MV-4-11 (cell line): ENCODE measurements around the gene AUTS2.
"Not testable (repeated sequence)": the region's sequence is repeated elsewhere in the genome, so short reads cannot be mapped to it uniquely, and the experiment has no call there.

ENCODE experiments used
- DNase-seq: peaks from one replicate; lab custom pipeline; 2025; lab: John Stamatoyannopoulos, UW

The AUTS2 gene

GRCh38 chr7:70243443-70243842 lies 645.2 kb downstream of the AUTS2 start:
- no peak for DNase-seq

DNA sequence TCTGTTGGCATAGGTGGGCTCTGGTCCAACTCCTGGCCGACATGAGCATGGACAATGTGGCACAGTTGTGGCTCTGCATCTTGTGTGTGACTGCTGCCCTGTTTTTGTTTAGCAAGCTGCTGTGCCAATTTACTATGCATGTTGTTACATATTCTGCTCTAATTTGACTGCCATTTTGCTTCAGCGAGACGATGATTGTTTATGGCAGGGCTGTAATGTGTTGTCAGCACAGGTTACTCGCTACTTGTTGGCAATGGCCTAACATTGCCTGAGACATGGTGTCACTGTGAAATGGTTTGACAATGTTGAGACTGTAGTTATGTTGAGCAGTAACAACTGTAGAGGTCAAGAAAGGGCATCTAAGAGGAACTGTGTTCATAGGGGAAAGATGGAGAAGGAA lies 659.6 kb downstream of the AUTS2 start:
- no peak for DNase-seq

- no peak for DNase-seq
Measured at GRCh38 chr7:70259502-70259901, 661.2 kb downstream of the AUTS2 start.

DNA sequence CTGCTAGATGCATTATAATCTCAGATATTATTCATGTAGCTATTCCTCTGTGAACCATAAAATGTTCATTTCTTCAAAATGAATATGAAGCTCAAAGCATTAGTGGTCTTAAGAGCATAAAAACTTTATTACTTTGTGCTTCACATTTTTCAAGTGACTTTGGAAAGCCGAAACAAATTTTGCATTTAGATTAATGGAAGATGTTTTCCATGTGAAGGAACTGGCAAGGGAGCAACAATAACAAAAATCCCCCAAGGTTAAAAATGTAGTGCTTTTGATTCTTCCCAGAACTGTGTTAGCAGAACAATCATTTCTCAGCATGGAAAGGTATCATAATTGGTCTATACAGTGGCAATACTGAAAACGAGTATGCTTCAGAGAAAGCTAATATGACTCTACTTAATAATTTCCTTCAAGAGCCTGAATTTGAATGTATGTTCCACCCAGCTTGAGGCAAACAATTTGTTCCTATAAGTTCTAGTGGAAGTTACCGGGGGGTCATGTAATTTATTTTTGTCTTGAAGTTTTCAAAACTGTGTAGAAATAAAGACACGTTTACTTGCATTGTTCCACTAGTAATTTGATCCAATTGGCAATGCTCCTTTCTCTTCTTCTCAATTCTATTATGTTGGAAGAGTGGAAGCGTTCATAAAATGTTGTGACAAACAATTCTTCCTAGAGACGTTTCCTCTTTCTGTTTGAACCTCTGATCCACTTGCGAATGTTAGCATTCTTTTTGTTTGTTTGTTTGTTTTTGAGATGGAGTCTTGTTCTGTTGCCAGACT lies 665.4 kb downstream of the AUTS2 start:
- DNase-seq, result no peak

GRCh38 chr7:70266186-70266585 lies 667.9 kb downstream of the AUTS2 start:
- no peak for DNase-seq

DNA sequence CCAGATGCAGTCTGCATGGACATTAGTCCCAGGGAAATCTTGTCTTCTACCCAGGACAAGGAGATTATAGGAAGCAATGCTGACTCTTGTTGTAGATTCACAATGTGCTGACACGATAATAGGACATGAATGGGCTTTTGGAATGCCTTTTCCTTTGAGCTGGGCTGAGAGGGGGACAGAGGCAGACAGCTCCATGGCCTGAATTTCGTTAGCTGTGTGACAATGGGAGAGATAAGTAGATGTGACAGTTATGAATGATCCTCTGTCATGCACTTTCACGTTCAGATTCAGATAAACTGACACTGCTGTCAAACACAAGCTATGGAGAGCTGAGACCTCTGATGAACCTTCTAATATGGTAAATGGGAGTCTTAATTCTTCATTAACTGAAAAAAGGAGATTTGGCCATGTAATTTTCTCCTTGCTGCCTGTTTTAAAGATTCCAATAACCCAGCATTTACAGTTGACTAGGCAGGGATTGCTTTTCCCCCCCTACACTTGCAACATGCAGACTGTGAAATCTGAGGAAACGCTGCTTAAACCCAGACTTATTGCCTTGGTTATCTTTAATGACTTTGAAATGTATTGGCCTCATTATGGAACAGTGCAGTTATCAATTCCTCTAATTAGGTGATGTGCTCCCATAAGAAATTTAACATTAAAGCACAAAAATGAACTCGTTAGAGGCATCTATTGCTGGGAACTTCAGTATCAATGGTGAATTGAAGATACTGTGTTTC lies 669.3 kb downstream of the AUTS2 start:
- DNase-seq, result no peak

DNA sequence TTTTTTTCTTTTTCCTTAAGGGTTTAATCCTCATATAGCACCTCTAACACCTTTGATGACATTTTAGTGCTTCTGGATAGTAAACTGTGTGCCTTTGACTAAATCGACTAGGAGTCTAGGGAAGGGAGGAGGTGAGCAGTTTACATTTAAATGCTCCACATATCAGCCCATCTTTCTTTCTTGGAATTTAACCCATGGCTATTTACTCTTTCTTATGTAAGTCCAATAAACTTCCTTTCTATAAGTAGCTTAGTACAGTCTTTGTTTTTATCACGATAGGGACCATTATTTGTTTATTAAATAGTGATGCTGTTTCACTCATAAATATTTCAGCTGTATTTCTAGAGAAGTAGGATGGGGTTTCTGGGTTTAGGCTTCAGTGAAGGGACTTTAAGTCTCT lies 669.9 kb downstream of the AUTS2 start:
- DNase-seq, result no peak

- no peak for DNase-seq
Measured at GRCh38 chr7:70270149-70270548, 671.9 kb downstream of the AUTS2 start.

- no peak for DNase-seq
Measured at GRCh38 chr7:70271617-70272081, 673.4 kb downstream of the AUTS2 start.

- DNase-seq, result not testable (repeated sequence)
Measured at GRCh38 chr7:70275570-70275969, 677.3 kb downstream of the AUTS2 start.

DNA sequence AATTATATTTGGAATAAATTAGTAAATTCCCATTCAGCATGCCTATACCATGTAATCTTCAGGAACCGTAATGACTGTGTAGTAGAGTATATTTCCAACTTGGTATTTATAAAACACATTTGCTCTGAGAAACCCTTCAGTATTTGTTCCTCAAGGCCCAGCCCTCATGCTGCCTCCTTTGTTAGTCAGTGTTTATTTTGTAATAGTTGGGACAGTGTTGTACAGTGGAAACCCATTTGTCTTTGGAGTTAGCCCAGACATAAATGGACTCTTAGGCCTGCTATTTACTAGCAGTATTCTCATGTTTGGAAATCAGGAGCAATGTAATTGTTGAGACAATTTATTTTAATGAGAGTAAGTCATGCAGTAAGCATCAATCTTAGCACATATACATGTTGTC lies 686.9 kb downstream of the AUTS2 start:
- no peak for DNase-seq

- DNase-seq, result no peak
Measured at GRCh38 chr7:70285854-70286253, 687.6 kb downstream of the AUTS2 start.

DNA sequence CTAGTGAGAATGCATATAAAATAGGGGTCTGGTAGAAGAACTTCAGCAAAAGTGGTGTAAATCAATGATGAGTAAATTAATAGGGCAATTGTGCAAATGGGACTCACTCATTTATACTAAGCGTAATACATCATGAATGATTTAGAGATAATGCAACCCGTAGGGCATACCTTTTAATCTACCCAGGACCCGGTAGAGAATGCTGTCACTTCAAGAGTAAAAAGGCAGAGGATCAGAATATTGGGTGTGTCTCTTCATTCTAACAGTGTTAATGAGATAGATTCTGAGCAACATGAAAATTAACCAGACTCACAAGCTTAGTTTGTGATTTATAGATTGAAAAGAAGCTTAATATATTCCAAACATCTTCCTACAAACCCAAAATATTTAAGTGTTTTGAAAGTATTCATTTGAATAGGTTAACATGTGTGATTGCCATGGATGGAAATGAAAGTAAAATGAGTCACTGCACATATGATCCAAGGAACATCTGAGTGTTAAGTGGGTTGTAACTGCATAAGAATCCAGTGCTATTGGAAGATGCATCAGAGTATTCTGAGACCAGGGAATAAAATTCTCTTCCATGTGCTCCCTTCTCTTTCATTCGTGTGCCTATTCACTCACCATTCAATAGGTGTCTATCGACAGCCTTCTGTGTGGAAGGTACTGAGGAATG lies 690.6 kb downstream of the AUTS2 start:
- DNase-seq, result no peak

GRCh38 chr7:70292716-70293115 lies 694.4 kb downstream of the AUTS2 start:
- no peak for DNase-seq

- DNase-seq, result no peak
Measured at GRCh38 chr7:70294211-70294911, 696.1 kb downstream of the AUTS2 start.

DNA sequence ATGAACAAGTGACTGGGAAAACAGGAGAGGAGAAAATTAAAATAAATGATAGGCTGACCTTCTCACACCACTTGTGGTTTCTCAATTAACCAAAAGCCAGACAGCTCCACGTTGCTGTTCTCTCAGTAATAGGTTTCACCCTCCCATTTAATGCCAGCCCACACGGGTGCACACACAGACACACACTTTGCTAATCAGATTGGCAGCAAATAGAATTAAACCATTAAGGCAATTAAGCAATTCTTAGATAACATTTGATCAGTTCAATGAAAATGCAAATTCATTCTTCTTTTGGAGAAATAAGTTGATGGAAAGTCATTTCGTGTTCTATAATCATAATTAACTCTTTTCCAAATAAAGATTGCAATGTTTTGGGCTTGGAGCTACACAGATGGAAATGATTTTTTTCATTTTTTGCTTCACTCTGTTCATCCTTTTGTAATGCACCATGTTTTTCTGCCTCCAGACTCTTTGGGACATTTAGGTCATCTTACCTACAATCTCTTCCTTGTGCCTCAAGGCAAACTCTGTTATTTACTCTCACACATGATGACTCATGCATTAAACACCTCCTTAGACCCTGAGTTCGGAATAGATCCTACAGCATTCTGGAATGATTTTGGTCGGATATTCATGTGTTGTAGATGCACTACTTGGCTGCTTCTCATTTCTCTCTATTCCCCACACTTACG lies 700.7 kb downstream of the AUTS2 start:
- no peak for DNase-seq

DNA sequence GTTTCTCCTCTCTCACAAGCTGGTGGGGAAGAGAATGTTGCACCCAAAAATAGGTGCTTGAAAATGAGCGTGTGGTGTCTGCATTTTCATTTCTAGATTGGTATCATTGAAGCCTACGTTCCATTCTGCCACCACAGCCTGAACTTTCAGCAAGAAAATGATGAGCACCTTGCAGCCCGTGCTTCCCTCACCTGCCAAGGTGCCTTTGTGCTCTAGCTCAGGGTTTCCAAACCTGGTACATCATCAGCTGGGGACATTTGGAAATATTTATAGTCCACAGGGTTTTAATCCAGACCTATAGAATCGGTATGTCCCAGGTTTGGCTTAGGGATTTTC lies 701.2 kb downstream of the AUTS2 start:
- no peak for DNase-seq

GRCh38 chr7:70301673-70302185 lies 703.5 kb downstream of the AUTS2 start:
- no peak for DNase-seq

- DNase-seq, result peak; percentile 48
Measured at GRCh38 chr7:70303309-70303708, 705.0 kb downstream of the AUTS2 start.

GRCh38 chr7:70303780-70304179 lies 705.5 kb downstream of the AUTS2 start:
- no peak for DNase-seq

DNA sequence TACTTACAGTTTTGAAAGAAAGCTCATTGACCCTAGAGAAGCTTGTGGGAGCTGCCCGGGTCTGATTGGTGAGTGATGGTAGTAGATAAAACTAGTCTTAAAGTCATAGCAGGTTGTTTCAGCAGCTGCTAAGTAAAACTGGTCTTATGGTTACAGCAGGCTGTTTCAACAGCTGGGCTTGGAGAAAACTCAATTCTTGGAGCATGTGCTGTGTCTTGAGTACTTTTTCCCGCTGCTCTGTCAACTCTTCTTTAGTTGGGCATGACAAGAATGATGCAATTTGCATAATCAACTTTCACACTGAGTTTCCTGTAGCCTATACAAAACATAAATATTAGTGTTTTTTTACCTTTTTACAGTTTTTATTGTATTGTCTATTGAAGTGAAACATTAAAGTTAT lies 707.9 kb downstream of the AUTS2 start:
- no peak for DNase-seq
